Fibroblast of upper back skin (primary cell): Measurements from ENCODE around the gene DPP6.
"Not testable (repeated sequence)": the region's sequence is repeated elsewhere in the genome, so short reads cannot be mapped to it uniquely, and the experiment has no call there.

ENCODE experiments used
- DNase-seq: peaks from one replicate; pipeline ENCODE4 v3.0.0-alpha.2; 2013

Gene DPP6

GRCh38 chr7:154078523-154078922 is 26.3 kb downstream of the DPP6 start:
- not testable (repeated sequence) for DNase-seq

- DNase-seq, result not testable (repeated sequence)
These were observed 28.1 kb downstream of the DPP6 start for GRCh38 chr7:154080249-154080648.

GRCh38 chr7:154087037-154087725 is 35.0 kb downstream of the DPP6 start:
- DNase-seq, result not testable (repeated sequence)

GRCh38 chr7:154092093-154092492 is 39.9 kb downstream of the DPP6 start:
- DNase-seq, result not testable (repeated sequence)

GRCh38 chr7:154095201-154095600 is 43.0 kb downstream of the DPP6 start:
- not testable (repeated sequence) for DNase-seq

- not testable (repeated sequence) for DNase-seq
These were observed 52.9 kb downstream of the DPP6 start for GRCh38 chr7:154105063-154105462.

- DNase-seq, result not testable (repeated sequence)
These were observed 57.4 kb downstream of the DPP6 start for GRCh38 chr7:154109615-154110014.

GRCh38 chr7:154113732-154114351 is 61.6 kb downstream of the DPP6 start:
- not testable (repeated sequence) for DNase-seq

- DNase-seq, result not testable (repeated sequence)
These were observed 65.5 kb downstream of the DPP6 start for GRCh38 chr7:154117411-154118390.

- not testable (repeated sequence) for DNase-seq
These were observed 68.6 kb downstream of the DPP6 start for GRCh38 chr7:154120825-154121224.

- not testable (repeated sequence) for DNase-seq
These were observed 70.5 kb downstream of the DPP6 start for GRCh38 chr7:154122720-154123119.

- not testable (repeated sequence) for DNase-seq
These were observed 71.2 kb downstream of the DPP6 start for GRCh38 chr7:154123397-154123796.

- DNase-seq, result not testable (repeated sequence)
These were observed 76.9 kb downstream of the DPP6 start for GRCh38 chr7:154129142-154129541.

- not testable (repeated sequence) for DNase-seq
These were observed 80.4 kb downstream of the DPP6 start for GRCh38 chr7:154132617-154133016.

GRCh38 chr7:154133703-154134277 is 81.6 kb downstream of the DPP6 start:
- not testable (repeated sequence) for DNase-seq

- DNase-seq, result not testable (repeated sequence)
These were observed 82.5 kb downstream of the DPP6 start for GRCh38 chr7:154134698-154135097.

- not testable (repeated sequence) for DNase-seq
These were observed 83.4 kb downstream of the DPP6 start for GRCh38 chr7:154135646-154136045.

- DNase-seq, result not testable (repeated sequence)
These were observed 93.9 kb downstream of the DPP6 start for GRCh38 chr7:154145922-154146706.

GRCh38 chr7:154146707-154147038 is 94.5 kb downstream of the DPP6 start:
- not testable (repeated sequence) for DNase-seq

GRCh38 chr7:154148791-154149516 is 96.8 kb downstream of the DPP6 start:
- not testable (repeated sequence) for DNase-seq

- not testable (repeated sequence) for DNase-seq
These were observed 98.5 kb downstream of the DPP6 start for GRCh38 chr7:154150656-154151055.
